Measurements from ENCODE around the gene SYNGR3.

The SYNGR3 gene

GRCh38 chr16:1984347-1985225 is 5.2 kb upstream of the SYNGR3 start:
- CTCF ChIA-PET, result interaction anchor here (0.8 to 5.5 kb wide), 4 partner anchors 19 to 167 kb away, joined by 3 to 30 read pairs (median 4); no protein-coding TSS in a partner anchor
- DNase-seq (ENCODE audit: extremely low spot score), result no peak
- POLR2A ChIA-PET, result interaction anchor here (0.6 to 2.6 kb wide), 2 partner anchors 19 to 171 kb away, joined by 4 to 9 read pairs; partner anchors contain the start of genes RPS2 and TRAF7
- no peak for TF ChIP-seq CTCF (IDR thresholded peaks at IDR 0.05; ENCODE audit: control extremely low read depth, extremely low read depth, low read depth, missing control alignments)

- ChIA-PET POLR2A (interaction anchor here (1.2 to 2.6 kb wide), 2 partner anchors 20 to 25 kb away, joined by 4 to 9 read pairs; partner anchors contain the start of gene RPS2), CTCF (interaction anchor here (5.5 kb wide), 1 partner anchor 18 kb away, joined by 30 read pairs; no protein-coding TSS in a partner anchor)
- DNase-seq (ENCODE audit: extremely low spot score), result no peak
- TF ChIP-seq CTCF (IDR thresholded peaks at IDR 0.05; ENCODE audit: control extremely low read depth, extremely low read depth, low read depth, missing control alignments), result no peak
These were observed 4.2 kb upstream of the SYNGR3 start for GRCh38 chr16:1985466-1986150.

- ChIA-PET POLR2A (interaction anchor here (1.4 to 1.8 kb wide), 2 partner anchors 22 to 168 kb away, joined by 4 to 5 read pairs; partner anchors contain the start of genes RPS2 and TRAF7), CTCF (interaction anchor here (5.5 kb wide), 1 partner anchor 17 kb away, joined by 30 read pairs; no protein-coding TSS in a partner anchor)
- no peak for DNase-seq (ENCODE audit: extremely low spot score)
- no peak for TF ChIP-seq CTCF (IDR thresholded peaks at IDR 0.05; ENCODE audit: control extremely low read depth, extremely low read depth, low read depth, missing control alignments)
These were observed 2.6 kb upstream of the SYNGR3 start for GRCh38 chr16:1987198-1987597.

GRCh38 chr16:1990101-1990350 is 256 bp downstream of the SYNGR3 start:
- CTCF ChIA-PET, result interaction anchor here (1.1 to 7.3 kb wide), 2 partner anchors 13 to 127 kb away, joined by 3 to 63 read pairs; no protein-coding TSS in a partner anchor
- POLR2A ChIA-PET, result interaction anchor here (0.6 to 3.3 kb wide), 3 partner anchors 25 to 165 kb away, joined by 3 to 22 read pairs (median 9); partner anchors contain the start of genes RPS2 and TRAF7
- no peak for DNase-seq (ENCODE audit: extremely low spot score)
- TF ChIP-seq CTCF (IDR thresholded peaks at IDR 0.05; ENCODE audit: control extremely low read depth, extremely low read depth, low read depth, missing control alignments), result no peak

GRCh38 chr16:1990351-1991134 is 773 bp downstream of the SYNGR3 start:
- TF ChIP-seq CTCF (IDR thresholded peaks at IDR 0.05; ENCODE audit: control extremely low read depth, extremely low read depth, low read depth, missing control alignments), result no peak
- CTCF ChIA-PET, result interaction anchor here (1.1 to 7.3 kb wide), 2 partner anchors 13 to 128 kb away, joined by 3 to 63 read pairs; no protein-coding TSS in a partner anchor
- POLR2A ChIA-PET, result interaction anchor here (0.5 to 3.3 kb wide), 5 partner anchors 10 to 260 kb away, joined by 3 to 22 read pairs (median 8); partner anchors contain the start of genes RPS2 and TRAF7
- DNase-seq (ENCODE audit: extremely low spot score), result no peak
